NCI-H2196 (cell line): ENCODE measurements around the gene HMGB2.

Source experiments
- DNase-seq: peaks from one replicate; lab custom pipeline; 2025; ENCODE audit not compliant: unreplicated experiment; lab: John Stamatoyannopoulos, UW

Gene HMGB2

DNA sequence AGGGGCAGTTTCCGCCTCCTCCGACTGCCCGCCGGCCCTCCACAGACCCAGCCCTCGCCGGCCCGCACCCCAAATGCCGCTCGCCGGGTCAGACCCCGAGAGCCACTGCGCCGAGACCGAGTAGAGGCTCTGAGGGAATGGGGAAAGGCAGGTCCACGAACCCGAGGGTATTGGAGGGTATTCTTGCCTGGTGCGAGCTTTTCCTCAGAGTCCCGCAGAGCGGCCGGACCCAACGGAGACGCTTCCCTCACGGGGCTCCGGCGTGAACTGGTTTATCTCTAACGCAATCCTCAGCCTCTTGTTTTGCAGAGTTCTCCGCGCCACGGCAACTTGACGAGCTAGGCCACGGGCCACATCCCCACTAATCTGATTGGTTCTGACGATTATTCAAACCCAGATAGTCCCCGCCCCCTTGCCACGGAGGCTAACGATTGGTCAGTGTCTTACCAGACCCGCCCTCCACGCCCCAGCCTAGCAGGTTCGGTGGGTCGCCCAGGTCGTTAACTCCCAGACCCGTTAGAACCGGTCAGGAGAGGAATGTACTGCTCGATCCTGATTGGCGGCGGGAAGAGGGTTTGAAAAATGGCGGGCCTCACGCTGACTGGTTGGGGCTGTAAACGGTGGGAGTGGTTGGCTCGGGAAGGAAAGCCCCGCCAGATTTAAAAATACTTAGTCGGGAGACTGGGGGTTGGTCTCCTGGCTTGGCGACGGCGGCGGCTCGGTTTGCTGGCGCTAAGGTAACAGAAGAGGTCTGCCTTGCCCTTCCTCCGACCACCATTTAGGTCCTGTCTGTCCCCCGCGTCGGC lies at the start of gene HMGB2:
Gene HMGB2, minus strand, starts transcription at position 274 of the 806 bp plus-strand sequence. CDS start 709 bp downstream, outside the sequence.
- DNase-seq, result peak; percentile 92

DNA sequence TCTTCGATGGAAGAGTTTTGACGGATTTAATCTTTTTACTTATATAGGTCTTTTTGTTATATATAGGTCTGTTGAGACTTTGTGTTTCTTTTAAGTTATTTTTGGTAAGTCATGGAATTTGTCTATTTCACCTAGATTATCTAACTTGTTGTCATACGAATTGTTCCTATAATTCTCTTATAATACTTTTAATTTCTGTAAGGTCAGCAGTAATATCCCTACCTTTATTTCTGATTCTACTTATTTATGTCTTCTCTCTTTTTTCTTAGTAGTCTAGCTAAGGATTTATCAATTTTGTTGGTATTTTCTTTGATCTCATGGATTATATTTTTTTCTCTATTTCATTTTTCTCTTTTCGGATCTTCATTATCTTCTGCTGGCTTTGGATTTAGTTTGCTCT lies 48.2 kb upstream of the HMGB2 start:
- no peak for DNase-seq

DNA sequence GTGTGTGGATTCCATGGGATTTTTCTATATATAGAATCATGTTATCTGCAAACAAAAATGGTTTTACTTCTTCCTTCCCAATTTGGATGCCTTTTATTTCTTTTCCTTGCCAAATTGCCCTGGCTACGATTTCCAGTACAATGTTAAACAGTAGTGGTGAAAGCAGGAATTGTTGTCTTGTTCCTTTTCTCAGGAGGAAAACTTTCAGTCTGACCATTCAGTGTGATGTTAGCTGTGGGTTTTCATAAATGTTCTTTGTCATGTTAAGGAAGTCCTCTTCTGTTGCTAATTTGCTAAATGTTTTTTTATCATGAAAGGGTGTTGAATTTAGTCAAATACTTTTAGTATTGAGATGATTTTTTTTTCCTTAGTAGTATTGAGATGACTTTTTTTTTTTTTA lies 47.5 kb upstream of the HMGB2 start:
- no peak for DNase-seq

DNA sequence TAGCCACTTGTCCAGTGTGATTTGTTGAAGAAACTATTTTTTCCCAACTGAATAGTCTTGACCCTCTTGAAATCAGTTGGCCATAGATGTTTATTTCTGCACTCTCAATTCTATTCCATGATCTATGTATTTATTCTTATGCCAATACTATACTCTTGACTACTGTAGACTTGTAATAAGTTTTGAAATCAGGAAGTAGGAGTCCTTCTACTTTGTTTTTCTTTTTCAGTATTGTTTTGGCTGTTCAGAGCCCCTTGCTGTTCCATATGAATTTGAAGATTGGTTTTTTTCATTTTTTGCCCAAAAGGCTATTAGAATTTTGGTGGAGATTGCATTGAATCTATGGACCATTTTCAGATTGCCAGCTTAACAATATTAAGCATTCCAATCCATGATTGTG lies 46.8 kb upstream of the HMGB2 start:
- DNase-seq, result no peak

DNA sequence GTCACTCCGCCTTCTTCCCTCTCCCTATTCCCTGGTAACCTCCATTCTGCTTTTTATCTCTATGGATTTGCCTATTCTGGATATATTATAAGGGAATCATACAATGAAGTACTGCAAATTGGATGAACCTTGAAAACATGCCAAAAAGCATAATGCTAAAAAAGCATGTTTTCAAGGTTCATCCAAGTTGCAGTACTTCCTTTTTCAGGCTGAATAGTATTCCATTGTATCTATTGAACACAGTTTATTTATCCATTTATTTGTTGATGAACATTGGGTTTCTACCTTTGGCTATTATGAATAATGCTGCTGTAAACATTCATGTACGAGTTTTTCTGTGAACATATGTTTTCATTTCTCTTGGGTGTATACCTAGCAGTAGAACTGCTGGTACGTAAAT lies 45.8 kb upstream of the HMGB2 start:
- no peak for DNase-seq

DNA sequence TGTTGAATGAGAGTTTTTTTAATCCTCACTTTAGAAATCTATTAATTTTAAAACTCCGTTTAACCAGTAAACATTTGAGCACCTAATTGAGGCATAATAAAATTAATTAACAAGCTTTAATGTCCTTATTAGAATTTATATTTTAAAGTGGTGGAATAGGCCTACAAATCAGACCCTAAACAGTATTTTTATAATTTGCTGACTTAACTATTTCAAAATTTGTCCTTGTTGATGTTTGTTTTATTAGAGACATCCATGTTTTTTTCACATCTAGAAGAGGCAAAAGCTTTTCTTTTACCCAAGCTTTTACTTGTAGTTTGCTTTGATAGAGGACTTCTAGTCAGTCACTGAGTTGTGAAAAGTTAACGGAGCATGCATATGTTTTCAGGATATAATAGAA lies 40.4 kb upstream of the HMGB2 start:
- DNase-seq, result no peak

DNA sequence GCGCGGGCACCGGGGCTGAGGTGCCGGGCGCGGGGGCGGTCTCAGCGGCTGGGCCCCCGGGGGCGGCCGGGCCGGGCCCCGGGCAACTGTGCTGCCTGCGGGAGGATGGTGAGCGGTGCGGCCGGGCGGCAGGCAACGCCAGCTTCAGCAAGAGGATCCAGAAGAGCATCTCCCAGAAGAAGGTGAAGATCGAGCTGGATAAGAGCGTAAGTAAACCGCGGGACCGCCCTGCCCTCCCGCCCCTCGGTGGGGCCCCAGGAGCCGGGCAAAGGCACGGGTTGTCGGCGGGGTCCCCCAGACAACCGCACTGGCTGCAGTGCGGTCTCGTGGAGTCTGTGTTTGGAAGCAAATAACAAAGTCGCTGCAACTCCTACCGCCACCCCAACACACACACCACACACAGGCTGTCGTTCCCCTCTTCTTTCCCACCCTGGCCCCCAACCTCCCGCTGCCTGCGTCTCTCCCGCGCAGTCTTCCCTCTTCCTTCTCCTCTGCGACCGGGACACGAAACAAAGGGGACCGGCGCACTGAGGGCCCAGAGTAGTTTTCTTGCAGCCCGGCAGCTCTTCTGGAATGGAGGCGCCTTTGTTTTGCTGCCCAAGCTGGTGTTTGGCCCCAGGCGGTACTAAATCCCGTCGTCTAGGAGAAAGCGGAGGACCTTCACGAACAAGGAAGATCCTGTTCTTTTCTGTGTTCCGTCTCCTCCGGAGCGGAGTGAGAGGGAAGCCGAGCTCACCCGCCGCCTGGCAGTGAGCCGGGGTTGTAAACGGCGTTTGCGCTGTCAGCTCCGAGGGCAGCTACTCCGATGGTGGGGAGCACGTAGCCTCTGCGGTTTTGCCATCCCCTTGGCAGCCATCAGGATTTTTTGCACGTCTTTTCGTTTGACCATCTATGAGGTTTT lies 37.4 kb upstream of the HMGB2 start:
- no peak for DNase-seq

DNA sequence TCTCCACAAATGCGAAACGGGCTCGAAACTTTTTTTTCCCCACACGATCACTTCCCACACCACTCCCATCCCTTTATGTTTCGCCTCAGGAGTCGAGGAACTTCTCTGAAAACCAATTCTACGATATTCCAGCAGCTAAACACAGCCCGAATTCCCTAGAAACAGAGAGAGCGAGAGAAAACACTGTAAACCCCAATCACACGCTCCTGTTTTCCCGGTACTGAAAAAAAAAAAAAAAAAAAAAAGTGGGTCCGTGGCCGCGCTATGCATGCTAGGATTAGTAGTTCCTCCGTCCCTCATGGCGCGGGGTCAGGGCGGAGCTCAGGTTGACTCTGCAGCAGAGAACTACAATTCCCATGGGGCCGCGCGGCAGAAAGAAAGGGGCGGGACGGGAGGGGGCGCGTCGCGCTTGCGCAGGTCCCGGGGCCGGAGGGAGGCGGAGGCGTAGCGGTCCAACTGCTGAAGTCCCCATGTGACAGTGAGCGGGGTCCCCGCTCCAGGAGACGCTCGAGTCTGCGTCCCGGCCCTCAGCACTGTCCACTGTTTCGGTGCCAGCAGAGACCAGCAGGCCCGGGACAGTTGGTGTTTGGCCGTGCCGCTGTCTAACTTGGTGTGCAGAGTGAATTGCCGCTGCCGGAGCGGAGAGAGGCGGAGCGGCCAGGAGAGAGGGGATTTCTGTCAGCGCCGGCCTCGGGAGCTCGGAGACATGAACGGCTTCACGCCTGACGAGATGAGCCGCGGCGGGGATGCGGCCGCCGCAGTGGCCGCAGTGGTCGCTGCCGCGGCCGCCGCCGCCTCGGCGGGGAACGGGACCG lies 36.5 kb upstream of the HMGB2 start, which contains the start of gene SAP30:
Gene SAP30, plus strand, starts transcription at position 478 of the 815 bp plus-strand sequence. Its CDS starts 229 bp downstream, at position 707.
- peak; percentile 82 for DNase-seq

DNA sequence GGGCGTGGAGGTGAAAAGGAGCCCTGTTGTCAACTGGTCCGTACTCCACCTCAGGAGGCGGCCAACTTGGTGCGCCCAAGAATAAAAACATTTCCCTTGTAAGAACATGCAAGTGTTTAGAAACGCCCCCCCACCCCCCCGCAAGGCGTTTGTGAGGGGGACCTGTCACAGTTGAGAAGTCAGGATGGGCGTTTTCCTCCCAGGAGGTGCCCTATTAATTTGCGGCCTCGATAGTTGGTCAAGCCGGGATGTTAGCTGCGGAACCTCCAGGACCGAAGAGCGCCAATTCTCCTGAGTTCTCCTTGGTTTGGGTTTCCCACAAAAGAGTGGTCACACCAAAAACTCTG lies 35.9 kb upstream of the HMGB2 start:
- DNase-seq, result no peak

DNA sequence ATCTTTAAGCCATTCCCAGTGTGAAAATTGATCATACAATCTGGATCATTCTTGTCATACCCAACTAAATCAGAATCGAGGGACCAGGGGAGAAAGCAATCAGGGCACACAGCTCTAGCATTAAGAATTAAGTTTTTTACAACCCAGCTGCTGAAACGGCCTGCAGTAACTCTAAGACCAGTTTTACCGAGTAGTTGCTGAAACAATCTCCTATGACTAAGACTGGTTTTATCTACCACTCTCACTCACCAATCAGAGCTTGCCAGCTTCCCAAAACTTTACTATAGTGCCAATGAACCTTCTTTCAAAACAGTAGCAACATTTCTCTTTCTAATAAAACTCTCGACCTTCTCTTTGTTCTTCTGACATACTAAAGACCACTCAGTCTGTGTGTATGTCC lies 33.8 kb upstream of the HMGB2 start:
- DNase-seq, result no peak

DNA sequence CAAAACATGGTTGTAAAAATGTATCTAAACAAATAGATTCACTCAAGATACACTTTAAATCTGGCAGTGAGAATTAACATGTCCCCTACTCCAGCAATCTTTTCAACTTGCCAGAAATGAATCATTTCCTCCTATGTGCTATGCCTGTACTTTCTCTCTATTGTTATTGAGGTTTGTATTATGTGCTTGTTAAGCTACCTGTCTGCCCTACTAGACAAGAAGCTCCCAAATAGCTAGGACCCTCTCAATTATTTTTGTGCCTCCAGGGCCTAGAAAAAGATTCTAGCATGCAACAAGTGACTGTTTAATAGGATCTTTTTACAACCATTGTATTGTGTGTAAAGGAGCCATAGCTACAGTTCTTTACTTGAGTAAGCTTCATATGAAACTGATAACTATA lies 33.1 kb upstream of the HMGB2 start:
- no peak for DNase-seq

DNA sequence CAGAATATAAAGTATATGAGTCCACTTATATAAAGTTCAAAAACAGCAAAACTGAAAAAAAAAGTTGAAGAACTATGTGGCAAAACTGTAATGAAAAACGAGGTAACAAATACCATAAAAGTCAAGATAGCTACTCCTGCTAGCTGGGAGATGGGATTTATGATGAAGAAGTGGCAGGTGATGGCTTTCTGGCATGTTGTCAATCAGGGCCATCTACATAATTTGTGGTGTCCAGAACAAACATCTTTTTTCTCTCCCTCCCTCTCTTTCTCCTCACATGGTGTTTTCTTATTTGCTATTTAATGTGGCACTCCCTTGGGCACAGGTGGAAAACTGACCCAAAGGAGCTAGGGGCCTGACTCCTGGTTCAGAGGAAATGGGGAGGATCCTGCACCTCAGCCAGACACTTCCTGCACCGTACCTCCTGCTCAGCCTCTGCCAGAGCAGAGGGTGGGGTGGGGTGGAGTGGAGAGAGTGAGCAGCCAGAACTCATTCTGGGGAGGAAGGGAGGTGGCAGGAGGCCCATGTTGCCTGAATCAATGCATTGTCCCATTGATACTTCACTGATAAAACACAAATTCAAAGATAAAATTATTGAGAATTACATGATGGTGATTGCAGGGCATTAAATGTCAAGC lies 31.3 kb upstream of the HMGB2 start:
- DNase-seq, result no peak

DNA sequence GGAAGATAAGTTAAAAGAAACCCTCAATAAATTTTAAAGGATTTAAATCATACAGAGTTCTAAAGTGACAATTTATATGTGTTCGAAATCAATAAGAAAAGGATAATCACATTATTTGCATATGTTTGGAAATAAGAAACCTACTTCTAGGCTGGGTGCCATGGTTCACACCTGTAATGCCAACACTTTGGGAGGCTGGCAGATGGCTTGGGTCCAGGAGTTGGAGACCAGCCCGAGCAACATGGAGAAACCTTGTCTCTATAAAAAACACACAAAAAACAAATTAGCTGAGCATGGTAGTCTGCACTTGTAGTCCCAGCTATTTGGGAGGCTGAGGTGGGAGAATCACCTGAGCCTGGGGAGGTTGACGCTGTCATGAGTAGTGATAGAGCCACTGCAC lies 28.5 kb upstream of the HMGB2 start:
- DNase-seq, result peak; percentile 13

DNA sequence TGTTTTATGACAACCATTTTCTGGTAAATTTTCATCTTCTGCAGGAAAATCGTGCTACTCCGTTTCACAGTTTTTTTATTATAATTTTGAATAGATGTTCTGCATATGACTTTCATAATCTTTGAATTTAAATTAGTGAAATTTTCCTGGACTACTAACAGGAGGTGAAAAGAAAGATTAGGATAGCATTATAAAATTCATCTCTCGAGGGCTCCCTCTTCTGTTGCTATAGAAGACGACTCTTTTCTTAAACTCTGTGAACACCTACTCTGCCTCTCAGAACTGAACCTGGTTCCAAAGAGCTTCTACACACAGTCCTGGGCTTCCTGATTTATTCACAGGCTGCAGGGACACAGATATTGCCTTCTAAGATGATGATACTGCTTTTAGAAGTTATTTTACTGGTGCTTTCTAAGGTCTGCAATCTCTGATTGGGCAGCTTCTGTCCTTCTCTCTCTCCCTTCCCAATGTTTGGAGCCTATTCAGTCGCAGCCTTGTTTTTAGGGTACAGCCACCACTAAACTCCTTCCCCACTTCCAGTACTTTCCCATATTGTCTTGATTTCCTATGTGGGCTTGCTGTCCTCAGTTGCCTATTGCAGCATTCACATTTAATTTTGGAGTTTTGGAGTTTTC lies 26.5 kb upstream of the HMGB2 start:
- DNase-seq, result no peak

DNA sequence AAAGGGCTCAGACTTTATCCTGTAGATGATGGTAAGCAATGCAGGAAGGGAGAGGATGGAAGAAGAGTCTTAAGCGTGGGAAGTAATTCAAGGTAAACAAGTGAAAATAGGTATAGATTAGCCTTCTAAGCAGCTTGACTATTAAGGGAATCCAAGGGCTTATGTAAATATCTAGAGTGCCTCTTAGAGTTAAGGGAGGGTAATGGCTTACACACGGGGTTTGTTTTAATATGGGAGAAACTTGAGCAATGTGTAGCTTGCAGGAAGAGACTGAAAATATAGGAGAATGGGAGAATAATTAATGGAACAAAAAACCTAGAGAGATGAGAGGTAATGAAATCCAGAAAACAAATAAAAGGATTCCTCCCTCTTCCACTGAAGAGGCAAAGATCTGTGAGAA lies 23.8 kb upstream of the HMGB2 start:
- DNase-seq, result no peak

DNA sequence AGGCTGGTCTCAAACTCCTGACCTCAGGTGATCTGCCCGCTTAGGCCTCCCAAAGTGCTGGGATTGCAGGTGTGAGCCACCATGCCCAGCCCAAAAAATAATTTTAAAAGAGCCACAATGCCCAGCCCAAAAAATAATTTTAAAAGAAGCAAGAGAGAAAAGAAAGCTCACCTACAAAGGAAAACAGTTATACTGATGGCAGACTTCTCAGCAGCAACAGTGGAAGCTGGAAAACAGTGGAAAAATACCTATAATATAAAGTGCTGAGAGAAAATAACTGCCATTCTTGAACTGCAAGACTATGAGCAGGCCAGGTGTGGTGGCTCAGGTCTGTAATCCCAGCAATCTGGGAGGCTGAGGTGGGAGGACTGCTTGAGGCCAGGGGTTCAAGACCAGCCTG lies 13.3 kb upstream of the HMGB2 start:
- DNase-seq, result no peak

DNA sequence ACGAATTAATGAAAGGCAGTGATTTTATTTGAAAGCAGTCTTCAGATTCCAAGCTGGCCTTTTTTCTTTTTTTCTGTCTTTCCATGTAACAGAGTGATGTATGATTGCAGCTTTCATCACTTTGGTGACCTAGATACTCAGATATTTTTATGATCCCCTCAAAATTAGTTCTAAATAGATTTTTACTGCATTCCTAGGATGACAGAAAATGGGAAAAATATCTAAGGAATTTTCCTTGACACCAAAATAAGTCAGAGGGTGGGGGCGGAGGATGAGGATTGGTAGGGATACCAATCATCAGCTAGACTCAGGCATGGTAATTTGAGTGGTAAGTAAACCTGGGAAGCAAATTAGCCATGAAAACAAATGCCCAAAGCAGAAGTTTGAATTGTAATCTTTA lies 11.9 kb upstream of the HMGB2 start:
- DNase-seq, result no peak

DNA sequence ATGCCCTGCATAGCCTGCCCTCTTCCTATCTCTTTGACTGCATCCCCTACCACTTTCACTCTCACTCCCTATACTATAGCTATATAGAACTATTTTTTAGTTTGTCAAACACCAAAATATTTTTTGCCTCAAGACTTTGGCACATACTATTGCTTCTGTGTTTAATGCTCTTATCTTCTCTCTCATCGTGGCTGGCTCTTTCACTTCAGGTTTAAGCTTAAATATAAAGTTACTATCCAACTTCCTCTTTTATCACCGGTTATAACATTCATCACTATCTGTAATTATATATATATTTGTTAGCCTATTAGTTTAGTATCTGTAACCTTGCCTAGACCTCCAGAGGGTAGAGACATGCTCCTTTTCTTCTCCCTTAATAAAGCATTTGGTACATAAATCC lies 11.5 kb upstream of the HMGB2 start:
- no peak for DNase-seq

DNA sequence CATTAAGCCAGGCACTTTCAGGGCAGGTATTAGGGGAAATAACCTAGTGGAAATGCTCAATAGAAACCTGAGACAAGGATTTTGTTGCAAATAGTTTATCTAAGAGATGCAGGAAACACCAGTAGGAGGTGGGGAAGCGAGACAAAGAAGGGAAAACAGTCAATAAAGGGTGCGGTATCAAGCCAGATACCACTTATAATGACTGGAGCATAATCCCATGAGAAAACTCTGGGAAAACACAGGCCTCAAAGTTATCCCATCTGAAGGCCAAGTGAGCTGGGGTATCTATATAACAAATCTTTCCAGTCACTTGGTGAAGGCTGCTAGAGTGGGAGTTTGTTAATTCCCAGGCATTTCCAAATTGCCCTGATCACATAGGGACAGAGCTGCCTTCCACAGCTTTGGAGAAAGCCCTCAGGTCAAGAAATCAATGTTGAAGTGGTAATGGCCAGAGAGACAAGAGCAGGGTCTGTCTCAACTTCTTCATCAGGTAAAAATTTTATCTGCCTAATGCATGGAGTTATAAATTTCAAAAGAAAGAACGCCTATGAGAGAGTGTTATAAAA lies 9.8 kb upstream of the HMGB2 start:
- DNase-seq, result no peak

DNA sequence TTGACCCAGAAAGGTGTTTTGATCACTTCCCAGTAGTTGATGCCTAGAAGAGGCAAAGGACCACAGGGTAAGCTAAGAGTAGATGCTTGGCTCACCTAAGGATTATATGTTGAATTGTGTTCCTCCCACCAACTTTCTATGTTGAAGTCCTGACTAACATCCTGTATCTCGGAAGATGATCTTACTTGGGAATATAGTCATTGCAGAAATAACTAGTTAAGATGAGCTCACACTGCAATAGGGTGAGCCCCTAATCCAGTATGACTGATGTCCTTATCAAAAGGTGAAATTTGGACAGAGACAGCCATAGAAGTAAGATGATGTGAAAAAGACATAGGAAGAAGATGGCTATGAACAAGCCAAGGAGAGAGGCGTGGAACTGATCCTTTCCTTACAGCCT lies 3.3 kb upstream of the HMGB2 start:
- no peak for DNase-seq
